Fibroblast of lung (primary cell): Measurements from ENCODE around the gene PDZD4.

ENCODE experiments used
- CTCF ChIP-seq, 2 donors: IDR thresholded peaks in 1 of 2; conservative IDR thresholded peaks in 1 of 2; 1 replicate in 1 of 2; 2 replicates in 1 of 2; pipeline ENCODE4 v1.5.1; 2011 to 2012; ENCODE audit warnings: low read length in 2 of 2, control low read depth in 1 of 2, inconsistent platforms in 1 of 2, low read depth in 1 of 2, mild to moderate bottlenecking in 1 of 2
- EZH2 ChIP-seq: IDR thresholded peaks from 2 replicates; pipeline ENCODE4 v1.5.1; 2012; ENCODE audit warnings: low read length, control low read depth, mild to moderate bottlenecking; ENCODE audit errors: missing control alignments

DNA sequence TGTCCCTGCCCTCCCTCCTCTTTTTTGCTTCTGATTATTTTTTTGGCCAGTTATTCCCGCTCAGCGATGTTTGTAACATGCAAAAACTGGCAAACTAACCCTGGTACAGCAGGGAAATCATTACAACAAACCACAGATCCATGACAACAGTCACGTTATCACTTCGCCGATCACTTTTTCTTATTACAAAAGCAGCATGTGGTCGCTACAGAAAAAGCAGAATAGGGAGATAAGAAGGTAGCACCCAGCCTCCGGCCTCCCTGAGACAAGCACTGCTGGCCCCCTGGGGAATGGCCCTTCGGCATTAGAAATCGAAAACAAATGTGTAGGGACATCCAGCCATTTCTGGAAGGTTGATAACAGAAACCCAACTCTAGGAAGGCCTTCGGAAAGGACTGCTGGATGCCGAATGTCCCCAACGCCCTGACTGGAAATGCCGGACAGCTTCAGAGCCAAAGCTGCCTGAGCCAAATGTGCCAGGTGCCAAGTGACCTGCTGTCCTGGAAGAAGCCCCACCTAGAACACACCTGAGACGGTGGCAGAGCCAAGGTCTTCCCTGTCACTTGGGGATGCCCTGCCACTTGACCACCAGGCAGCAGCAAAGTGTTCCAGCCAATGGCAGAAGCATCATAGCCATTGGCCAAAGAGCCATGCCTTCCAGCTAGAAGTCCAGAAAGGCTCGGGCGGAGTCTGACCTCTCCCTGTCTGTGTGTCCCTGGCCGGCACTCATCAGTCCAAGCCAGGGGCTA, 39.1 kb downstream of the PDZD4 start:
- TF ChIP-seq CTCF (conservative IDR thresholded peaks at IDR 0.05 in 1 of 2, IDR thresholded peaks at IDR 0.05 in 1 of 2; ENCODE audit: low read depth in 1 of 2, low read length in 2 of 2) (no peak), EZH2 (no peak)
